Left lobe of liver (tissue), 2 donors: ENCODE results near the gene MSL3. TPM values are rescaled to one million over a fixed set of nuclear protein-coding genes. Genes with fewer than 3 reads are reported as not detected.

Experiments
- ATAC-seq: fragments of 200-7000 bp; cut with Tn5 transposase; one replicate; pipeline ENCODE4 v1.9.1; 2020; ENCODE audit warnings: mild to moderate bottlenecking, moderate library complexity
- DNase-seq: peaks from one replicate; pipeline ENCODE4 v3.0.0-alpha.2; 2020; ENCODE audit warnings: low spot score
- total RNA-seq: library from RNA; stranded (reverse); gene quantifications from one replicate; pipeline ENCODE4 v1.2.1, GENCODE V29; 2021
- donor health status: DM: no; HTN: no; CAD: no; lungs with moderate emphysema.
- donor health status: DM: no; HTN: yes; CAD: no.

The MSL3 gene, protein sequence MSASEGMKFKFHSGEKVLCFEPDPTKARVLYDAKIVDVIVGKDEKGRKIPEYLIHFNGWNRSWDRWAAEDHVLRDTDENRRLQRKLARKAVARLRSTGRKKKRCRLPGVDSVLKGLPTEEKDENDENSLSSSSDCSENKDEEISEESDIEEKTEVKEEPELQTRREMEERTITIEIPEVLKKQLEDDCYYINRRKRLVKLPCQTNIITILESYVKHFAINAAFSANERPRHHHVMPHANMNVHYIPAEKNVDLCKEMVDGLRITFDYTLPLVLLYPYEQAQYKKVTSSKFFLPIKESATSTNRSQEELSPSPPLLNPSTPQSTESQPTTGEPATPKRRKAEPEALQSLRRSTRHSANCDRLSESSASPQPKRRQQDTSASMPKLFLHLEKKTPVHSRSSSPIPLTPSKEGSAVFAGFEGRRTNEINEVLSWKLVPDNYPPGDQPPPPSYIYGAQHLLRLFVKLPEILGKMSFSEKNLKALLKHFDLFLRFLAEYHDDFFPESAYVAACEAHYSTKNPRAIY
- total RNA-seq = 9.7 TPM

- peak; percentile 65 for DNase-seq
- ATAC-seq = peak; percentile 82
Measured at GRCh38 chrX:11757719-11758399, at the start of gene MSL3. Gene MSL3, plus strand, starts transcription at chrX:11758237. Its CDS starts 27 bp downstream, at chrX:11758264.

GRCh38 chrX:11722304-11722703 is 35.7 kb upstream of the MSL3 start:
- ATAC-seq (no peak), DNase-seq (no peak)

GRCh38 chrX:11724122-11725017 is 33.7 kb upstream of the MSL3 start:
- ATAC-seq = peak; percentile 79
- no peak for DNase-seq

DNA sequence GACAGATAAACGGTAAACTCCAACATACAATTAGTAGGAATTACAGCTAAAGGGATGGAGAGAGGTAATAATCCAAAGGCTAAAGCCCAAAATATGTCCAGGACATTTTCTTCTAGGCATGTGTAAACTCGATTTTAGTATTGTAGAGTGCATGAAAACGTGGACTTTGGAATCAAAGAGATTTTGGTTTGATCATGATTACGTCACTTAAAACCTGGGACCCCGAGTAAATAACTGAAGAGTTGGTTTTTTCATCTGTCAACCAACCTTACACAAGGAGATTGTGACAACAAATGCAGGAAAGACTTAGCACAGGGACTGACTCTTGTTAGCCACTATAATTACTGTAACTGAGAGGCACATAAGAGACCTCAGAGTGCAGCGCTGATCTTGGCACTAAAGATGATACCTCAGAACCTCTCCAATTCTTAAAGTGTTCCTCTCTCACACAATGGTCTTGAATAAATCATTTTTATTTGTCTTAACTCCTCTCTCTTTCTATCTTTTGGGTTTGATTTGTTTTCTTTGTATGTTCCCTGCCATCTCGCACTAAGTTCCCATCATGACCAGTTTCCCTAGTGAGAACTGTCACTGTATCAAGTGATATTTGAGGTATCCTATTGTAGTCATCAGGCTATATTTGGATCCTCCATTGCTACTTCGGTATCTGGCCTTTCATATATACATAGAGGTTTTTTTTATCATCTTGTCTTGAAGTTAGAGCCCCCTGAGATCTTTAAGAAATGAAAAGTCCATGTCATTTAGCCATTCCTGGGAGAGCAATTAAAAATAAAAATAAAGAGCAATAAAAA is 32.2 kb upstream of the MSL3 start:
- DNase-seq = no peak
- no peak for ATAC-seq

DNA sequence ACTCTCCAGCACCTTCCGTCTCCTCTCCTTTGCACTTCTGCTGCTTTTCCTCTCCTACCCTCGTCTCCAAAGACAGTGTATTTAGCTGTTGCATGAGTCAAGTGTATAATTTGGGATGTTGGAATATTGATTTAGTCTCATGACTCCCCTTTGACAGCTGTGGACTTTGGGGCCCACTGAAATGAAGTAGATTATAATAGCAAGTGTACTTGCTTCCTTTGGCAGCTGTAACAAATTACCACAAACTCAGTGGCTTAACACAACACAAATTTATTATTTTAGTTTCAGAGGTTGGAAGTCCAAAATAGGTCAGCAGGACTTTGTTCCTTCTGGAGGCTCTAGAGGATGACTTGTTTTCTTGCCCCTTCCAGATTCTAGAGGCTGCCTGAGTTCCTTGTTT is 29.5 kb upstream of the MSL3 start:
- no peak for DNase-seq
- ATAC-seq = no peak

- no peak for ATAC-seq
- DNase-seq = no peak
Measured at GRCh38 chrX:11733614-11734013, 24.4 kb upstream of the MSL3 start.

GRCh38 chrX:11739776-11740175 is 18.3 kb upstream of the MSL3 start:
- ATAC-seq (no peak), DNase-seq (no peak)

GRCh38 chrX:11740794-11741193 is 17.2 kb upstream of the MSL3 start:
- DNase-seq = no peak
- no peak for ATAC-seq

GRCh38 chrX:11741574-11741973 is 16.5 kb upstream of the MSL3 start:
- ATAC-seq (no peak), DNase-seq (no peak)

DNA sequence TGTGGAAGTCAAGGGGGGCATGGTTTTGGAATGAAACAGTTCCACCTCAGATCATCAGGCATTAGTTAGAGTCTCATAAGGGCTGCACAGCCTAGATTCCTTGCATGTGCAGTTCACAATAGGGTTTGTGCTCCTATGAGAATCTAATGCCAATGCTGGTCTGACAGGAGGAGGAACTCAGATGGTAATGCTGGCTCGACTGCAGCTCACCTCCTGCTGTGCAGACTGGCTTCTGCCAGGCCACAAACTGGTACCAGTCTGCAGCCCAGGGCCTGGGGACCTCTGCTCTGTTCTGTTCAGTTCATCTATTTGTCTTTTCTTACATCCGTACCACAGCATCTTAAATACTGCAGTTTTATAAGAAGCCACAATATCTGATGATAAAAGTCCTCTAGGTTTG is 12.2 kb upstream of the MSL3 start:
- no peak for DNase-seq
- ATAC-seq = no peak

DNA sequence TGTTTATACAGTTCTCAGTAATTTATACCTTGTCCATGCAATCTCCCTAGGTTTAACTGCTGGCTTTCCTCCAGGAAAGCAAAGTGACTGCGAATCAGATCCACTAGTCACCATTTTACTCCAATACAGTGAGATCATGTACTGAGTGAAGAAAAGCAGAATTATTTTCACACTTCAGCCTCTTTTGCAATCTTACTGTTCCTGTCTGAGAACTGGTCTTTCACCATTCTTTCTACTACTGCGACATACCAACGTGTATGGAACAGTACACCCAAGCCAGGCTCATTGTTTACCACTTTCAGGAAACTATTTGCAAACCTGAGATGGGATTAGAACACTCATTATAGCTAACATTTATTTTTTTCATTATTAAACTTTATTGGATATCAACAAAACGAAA is 8.0 kb upstream of the MSL3 start:
- no peak for DNase-seq
- no peak for ATAC-seq

DNA sequence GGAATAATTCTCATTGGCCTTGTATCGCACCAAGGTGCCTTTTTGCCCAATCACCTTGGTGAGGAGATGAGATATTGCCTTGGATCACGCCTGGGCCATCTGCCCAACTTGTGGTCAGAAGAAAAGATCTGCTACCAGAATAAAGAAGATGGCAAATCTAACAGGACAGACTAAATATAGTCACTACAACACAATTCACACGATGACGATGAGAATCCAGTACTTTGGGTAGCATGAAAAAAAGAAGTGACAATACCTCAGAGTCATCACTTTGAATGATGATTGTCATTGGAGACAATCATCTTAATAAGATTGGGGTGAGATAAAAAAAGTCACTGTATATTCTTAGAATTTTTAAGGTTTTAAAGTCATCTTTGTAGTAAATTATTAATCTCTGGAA is 7.3 kb upstream of the MSL3 start:
- ATAC-seq = no peak
- DNase-seq = no peak

DNA sequence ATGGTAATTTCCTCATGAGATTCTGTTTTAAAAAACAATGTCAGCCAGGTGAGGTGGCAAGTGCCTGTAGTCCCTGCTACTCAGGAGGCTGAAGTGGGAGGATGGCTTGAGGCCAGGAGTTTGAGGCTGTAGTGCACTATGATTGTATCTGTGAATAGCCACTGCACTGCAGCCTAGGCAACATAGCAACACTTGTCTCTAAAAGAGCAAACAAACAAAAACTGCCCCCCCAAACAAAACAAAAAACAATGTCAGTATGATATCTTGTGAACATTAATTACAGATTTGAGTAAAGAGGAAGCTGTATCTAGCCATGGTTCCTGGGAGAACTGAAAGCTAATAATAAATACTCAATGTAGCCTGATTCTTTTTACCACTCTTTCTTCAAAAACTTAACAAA is 6.8 kb upstream of the MSL3 start:
- no peak for ATAC-seq
- DNase-seq = no peak

DNA sequence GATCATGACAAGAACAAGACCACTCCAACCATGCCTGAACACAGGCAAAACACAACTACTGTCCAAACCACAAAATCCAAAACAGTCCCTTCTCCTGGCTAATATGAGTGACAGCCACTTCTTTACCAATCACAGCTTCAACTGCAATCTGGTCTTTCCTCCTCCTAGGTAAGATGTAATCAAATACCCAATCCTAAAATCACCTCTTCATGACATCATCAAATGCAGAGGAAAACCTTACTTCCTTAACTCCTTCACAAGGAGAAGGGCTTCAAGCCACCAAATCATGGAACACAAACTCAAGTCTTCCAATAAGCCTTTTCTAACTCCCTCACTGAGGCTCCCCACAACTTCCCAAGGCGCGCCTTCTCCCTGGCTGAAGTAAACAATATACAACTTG is 4.4 kb upstream of the MSL3 start:
- no peak for ATAC-seq
- DNase-seq = no peak

DNA sequence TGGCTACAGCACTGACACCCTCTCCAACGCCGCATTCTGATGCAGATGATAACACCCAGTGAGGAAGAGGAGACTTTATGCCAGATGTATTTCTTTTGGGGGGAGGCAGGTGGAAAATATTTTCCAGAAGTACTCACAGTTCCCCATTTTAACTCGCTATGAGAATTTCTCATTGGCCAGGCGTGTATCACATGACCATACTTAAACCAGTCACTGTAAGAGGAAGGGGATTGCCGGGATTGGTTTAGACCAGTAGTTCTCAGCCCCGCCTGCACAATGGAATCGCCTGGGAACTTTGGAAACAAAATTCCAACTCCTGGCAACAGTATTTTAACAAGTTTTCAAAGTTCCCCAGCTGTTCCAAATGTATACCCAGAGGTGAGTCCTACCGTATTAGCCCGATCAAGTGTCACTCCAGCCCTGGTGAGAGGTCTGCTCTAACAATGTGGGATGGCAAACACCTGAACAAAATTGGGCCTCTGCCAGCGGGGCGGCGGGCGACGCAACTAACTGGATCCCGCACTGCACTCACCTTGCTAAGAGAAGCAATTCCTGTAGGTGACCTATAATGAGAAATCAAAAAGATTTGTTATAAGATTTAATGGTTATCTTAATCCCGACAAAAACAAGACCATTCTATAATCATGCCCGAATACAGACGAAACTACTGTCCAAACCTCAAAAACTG is 2.9 kb upstream of the MSL3 start:
- DNase-seq = no peak
- ATAC-seq = no peak

GRCh38 chrX:11755724-11756123 is 2.3 kb upstream of the MSL3 start:
- no peak for ATAC-seq
- no peak for DNase-seq

DNA sequence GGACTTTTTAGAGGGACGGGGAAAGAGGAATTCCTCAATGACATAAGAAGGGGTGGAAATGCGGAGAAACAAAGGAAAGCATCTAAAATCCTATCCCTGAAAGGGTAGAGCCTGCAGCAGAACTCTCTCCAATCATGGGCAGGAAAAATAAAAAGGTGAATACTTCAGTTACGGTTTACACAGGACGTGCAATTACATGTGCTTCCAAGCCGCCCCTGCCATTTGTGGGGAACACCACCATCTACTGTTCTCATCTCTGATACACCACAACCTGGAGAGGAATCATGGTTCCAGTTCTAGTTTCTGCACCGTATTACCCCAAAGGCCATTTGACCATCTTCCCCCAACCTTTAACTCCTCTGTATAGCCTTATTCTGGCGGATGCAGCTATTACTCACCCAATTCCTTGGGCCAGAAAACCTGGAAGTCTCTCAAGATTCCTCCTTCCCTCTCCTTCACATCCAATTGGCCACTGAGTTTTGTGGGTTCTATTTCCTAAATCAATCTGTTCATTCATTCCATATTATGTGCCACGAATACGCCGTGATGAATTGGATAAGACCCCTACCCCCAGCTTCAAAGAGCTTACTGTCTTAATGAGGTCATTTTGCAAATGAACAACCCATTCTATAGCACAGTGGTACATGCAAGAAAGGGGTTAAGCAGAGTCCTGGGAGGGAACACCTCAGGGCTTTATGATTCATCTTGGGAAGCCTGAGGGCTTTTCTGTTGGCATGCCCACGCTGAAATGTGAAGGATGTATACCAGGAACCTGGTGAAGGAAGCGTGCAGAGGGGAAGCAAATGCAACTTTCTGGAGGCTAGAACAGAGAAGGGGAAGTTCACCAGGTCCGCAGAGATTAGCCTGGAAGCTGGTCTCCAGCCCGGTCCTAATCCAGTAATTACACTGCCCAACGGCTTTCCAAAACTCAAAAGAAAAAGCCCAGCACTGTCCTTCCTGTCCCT is 1.4 kb upstream of the MSL3 start:
- DNase-seq = no peak

DNA sequence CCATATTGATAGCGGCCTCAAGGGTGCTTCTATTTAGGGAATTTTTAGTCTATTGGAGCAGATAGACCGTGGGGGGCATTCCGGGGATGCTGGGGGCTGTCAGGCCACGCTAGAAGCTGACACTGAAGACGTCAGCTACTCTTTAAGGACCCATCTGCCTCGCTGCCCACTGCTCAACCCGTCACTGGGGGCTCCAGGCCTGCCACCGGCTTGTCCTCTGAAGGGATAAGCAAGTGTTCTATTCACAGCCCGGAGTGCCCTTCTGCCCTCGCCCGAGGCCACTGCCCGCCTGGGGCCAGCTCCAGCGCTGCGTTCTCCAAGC is 679 bp upstream of the MSL3 start:
- ATAC-seq = no peak

More for the DNA sequence above, 1.4 kb upstream of the MSL3 start:
- no peak for ATAC-seq

More for the DNA sequence above, 679 bp upstream of the MSL3 start:
- no peak for DNase-seq
